GM19324 (cell line): Measurements from ENCODE around the gene RASGRF2.

ENCODE experiments used
- ATAC-seq: cut with Tn5 transposase; IDR thresholded peaks from one replicate; pipeline ENCODE4 v1.9.1; 2021; ENCODE audit warnings: mild to moderate bottlenecking, moderate library complexity; ENCODE audit not compliant: unreplicated experiment, low FRiP score

RASGRF2 gene

GRCh38 chr5:81194633-81195334, 234.6 kb downstream of the RASGRF2 start:
- peak; percentile 76 for ATAC-seq

- ATAC-seq = no peak
Observed at GRCh38 chr5:81195335-81195929, 235.3 kb downstream of the RASGRF2 start.

GRCh38 chr5:81202655-81203054, 242.5 kb downstream of the RASGRF2 start:
- ATAC-seq = no peak

- ATAC-seq = no peak
Observed at GRCh38 chr5:81203729-81204128, 243.6 kb downstream of the RASGRF2 start.

- no peak for ATAC-seq
Observed at GRCh38 chr5:81204205-81204604, 244.0 kb downstream of the RASGRF2 start.

- no peak for ATAC-seq
Observed at GRCh38 chr5:81205058-81205457, 244.9 kb downstream of the RASGRF2 start.

GRCh38 chr5:81207009-81207408, 246.8 kb downstream of the RASGRF2 start:
- no peak for ATAC-seq

- ATAC-seq = no peak
Observed at GRCh38 chr5:81208904-81209303, 248.7 kb downstream of the RASGRF2 start.

GRCh38 chr5:81209386-81209785, 249.2 kb downstream of the RASGRF2 start:
- no peak for ATAC-seq

- no peak for ATAC-seq
Observed at GRCh38 chr5:81209869-81210493, 249.8 kb downstream of the RASGRF2 start.

- peak; percentile 73 for ATAC-seq
Observed at GRCh38 chr5:81212211-81212751, 252.1 kb downstream of the RASGRF2 start.

- ATAC-seq = no peak
Observed at GRCh38 chr5:81213070-81213469, 252.9 kb downstream of the RASGRF2 start.

- no peak for ATAC-seq
Observed at GRCh38 chr5:81214848-81215247, 254.7 kb downstream of the RASGRF2 start.

GRCh38 chr5:81216152-81216551, 256.0 kb downstream of the RASGRF2 start:
- ATAC-seq = no peak

- ATAC-seq = no peak
Observed at GRCh38 chr5:81219389-81219788, 259.2 kb downstream of the RASGRF2 start.

- no peak for ATAC-seq
Observed at GRCh38 chr5:81222285-81222684, 262.1 kb downstream of the RASGRF2 start.

GRCh38 chr5:81225463-81225862, 265.3 kb downstream of the RASGRF2 start:
- no peak for ATAC-seq

GRCh38 chr5:81226286-81226685, 266.1 kb downstream of the RASGRF2 start:
- no peak for ATAC-seq

- no peak for ATAC-seq
Observed at GRCh38 chr5:81226949-81227348, 266.8 kb downstream of the RASGRF2 start.

- ATAC-seq = no peak
Observed at GRCh38 chr5:81228084-81228483, 267.9 kb downstream of the RASGRF2 start.

GRCh38 chr5:81230416-81230815, 270.3 kb downstream of the RASGRF2 start:
- no peak for ATAC-seq
